ENCODE measurements around the gene GBGT1.

Gene GBGT1

GRCh38 chr9:133142684-133143622 is 20.8 kb downstream of the GBGT1 start:
- peak; percentile 63 for DNase-seq

GRCh38 chr9:133141833-133142595 is 21.7 kb downstream of the GBGT1 start:
- DNase-seq: peak; percentile 62

GRCh38 chr9:133140606-133141005 is 23.1 kb downstream of the GBGT1 start:
- no peak for DNase-seq

- DNase-seq: no peak
Measured at GRCh38 chr9:133140174-133140505, 23.6 kb downstream of the GBGT1 start.

- no peak for DNase-seq
Measured at GRCh38 chr9:133139246-133140173, 24.2 kb downstream of the GBGT1 start.

- DNase-seq: no peak
Measured at GRCh38 chr9:133137451-133138231, 26.1 kb downstream of the GBGT1 start.

GRCh38 chr9:133135146-133135745 is 28.5 kb downstream of the GBGT1 start:
- peak; percentile 81 for DNase-seq

- peak; percentile 53 for DNase-seq
Measured at GRCh38 chr9:133134388-133135145, 29.1 kb downstream of the GBGT1 start.

- DNase-seq: peak; percentile 90
Measured at GRCh38 chr9:133133681-133134387, 29.9 kb downstream of the GBGT1 start.

- no peak for DNase-seq
Measured at GRCh38 chr9:133132174-133132573, 31.5 kb downstream of the GBGT1 start.

GRCh38 chr9:133131506-133131905 is 32.2 kb downstream of the GBGT1 start:
- DNase-seq: no peak

GRCh38 chr9:133130685-133131244 is 32.9 kb downstream of the GBGT1 start:
- peak; percentile 49 for DNase-seq

- no peak for DNase-seq
Measured at GRCh38 chr9:133129001-133129795, 34.5 kb downstream of the GBGT1 start.

GRCh38 chr9:133128152-133128551 is 35.6 kb downstream of the GBGT1 start:
- no peak for DNase-seq

- peak; percentile 40 for DNase-seq
Measured at GRCh38 chr9:133127340-133127981, 36.3 kb downstream of the GBGT1 start.

GRCh38 chr9:133126697-133127339 is 36.9 kb downstream of the GBGT1 start:
- DNase-seq: no peak

- no peak for DNase-seq
Measured at GRCh38 chr9:133125941-133126696, 37.6 kb downstream of the GBGT1 start.

Measured in activated CD4-positive, alpha-beta T cell treated with anti-CD3 and anti-CD28 coated beads for 48 hours (primary cell).